Hepatocyte (in vitro differentiated cells): ENCODE measurements around the gene FLT1. TPM values are rescaled to one million over a fixed set of nuclear protein-coding genes. Genes with fewer than 3 reads are reported as not detected.

Experiments
- DNase-seq: peaks from one replicate; pipeline ENCODE4 v3.0.0-alpha.2; 2016; ENCODE audit warnings: low spot score
- H2AFZ ChIP-seq: fragments of 200-600 bp; sonication (generic); 2 replicates; pipeline ENCODE4 v1.6.0; 2016; ENCODE audit warnings: antibody characterized with exemption, mild to moderate bottlenecking
- H3K27ac ChIP-seq: fragments of 200-600 bp; sonication (generic); 2 replicates; pipeline ENCODE4 v1.5.1; 2016; ENCODE audit warnings: mild to moderate bottlenecking
- H3K27me3 ChIP-seq: fragments of 200-600 bp; sonication (generic); 2 replicates; pipeline ENCODE4 v1.6.1; 2016
- H3K36me3 ChIP-seq: fragments of 200-600 bp; sonication (generic); replicated peaks from 2 replicates; pipeline ENCODE4 v1.5.1; 2016; ENCODE audit warnings: low read depth; ENCODE audit not compliant: insufficient read depth
- H3K4me1 ChIP-seq: fragments of 200-600 bp; sonication (generic); 2 replicates; pipeline ENCODE4 v1.5.1; 2016; ENCODE audit warnings: mild to moderate bottlenecking, moderate library complexity; ENCODE audit not compliant: insufficient read depth
- H3K4me2 ChIP-seq: fragments of 200-600 bp; sonication (generic); 2 replicates; pipeline ENCODE4 v1.6.0; 2016
- H3K4me3 ChIP-seq: fragments of 200-600 bp; sonication (generic); 2 replicates; pipeline ENCODE4 v1.5.1; 2016; ENCODE audit warnings: mild to moderate bottlenecking
- H3K79me2 ChIP-seq: fragments of 200-600 bp; sonication (generic); 2 replicates; pipeline ENCODE4 v1.6.0; 2017; ENCODE audit warnings: mild to moderate bottlenecking
- H3K9me2 ChIP-seq: fragments of 200-600 bp; sonication (generic); replicated peaks from 2 replicates; pipeline ENCODE4 v1.6.0; 2017; ENCODE audit warnings: mild to moderate bottlenecking; ENCODE audit not compliant: insufficient read depth
- H3K9me3 ChIP-seq: fragments of 200-600 bp; sonication (generic); 2 replicates; pipeline ENCODE4 v1.5.1; 2016; ENCODE audit warnings: low read depth, mild to moderate bottlenecking
- H4K20me1 ChIP-seq: fragments of 200-600 bp; sonication (generic); 2 replicates; pipeline ENCODE4 v1.6.0; 2016; ENCODE audit warnings: mild to moderate bottlenecking; ENCODE audit not compliant: insufficient read depth, poor library complexity, severe bottlenecking
- EZH2 ChIP-seq: fragments of 200-600 bp; sonication (generic); IDR thresholded peaks from 2 replicates; pipeline ENCODE4 v1.6.1; 2016; ENCODE audit warnings: antibody characterized with exemption, mild to moderate bottlenecking, borderline replicate concordance
- EZH2phosphoT487 ChIP-seq: fragments of 200-600 bp; sonication (generic); IDR thresholded peaks from one replicate; pipeline ENCODE4 v1.6.1; 2018; ENCODE audit warnings: antibody characterized with exemption, mild to moderate bottlenecking, low read depth, moderate library complexity; ENCODE audit not compliant: unreplicated experiment, severe bottlenecking
- whole genome bisulfite sequencing: methylation state at CpG from one replicate; pipeline ENCODE4 v1.1.6; 2016; ENCODE audit warnings: low lambda C conversion rate; ENCODE audit errors: missing lambda C conversion rate; 5-methylcytosine and 5-hydroxymethylcytosine counted together
- polyA plus RNA-seq: library from polyadenylated mRNA; unstranded; fragments of >200 nt; fragmentation: Nextera tagmentation; extraction: Ambion mirVana; gene quantifications from 2 replicates; pipeline ENCODE4 v1.2.1, GENCODE V29; 2016
- total RNA-seq: library from RNA; depleted of rRNA; stranded (reverse); fragments of >200 nt; gene quantifications from 2 replicates; pipeline ENCODE4 v1.2.3, GENCODE V29; 2014
- TF ChIP-seq, protein P1 (sequence below): fragments of 200-600 bp; sonication (generic); IDR thresholded peaks from 2 replicates; pipeline ENCODE4 v1.5.1; 2016; ENCODE audit warnings: antibody characterized with exemption, mild to moderate bottlenecking; ENCODE audit not compliant: poor library complexity

Gene FLT1
- total and polyA plus RNA-seq, 2 experiments from 2014 or later = 30.4 to 40.1 TPM

DNA sequence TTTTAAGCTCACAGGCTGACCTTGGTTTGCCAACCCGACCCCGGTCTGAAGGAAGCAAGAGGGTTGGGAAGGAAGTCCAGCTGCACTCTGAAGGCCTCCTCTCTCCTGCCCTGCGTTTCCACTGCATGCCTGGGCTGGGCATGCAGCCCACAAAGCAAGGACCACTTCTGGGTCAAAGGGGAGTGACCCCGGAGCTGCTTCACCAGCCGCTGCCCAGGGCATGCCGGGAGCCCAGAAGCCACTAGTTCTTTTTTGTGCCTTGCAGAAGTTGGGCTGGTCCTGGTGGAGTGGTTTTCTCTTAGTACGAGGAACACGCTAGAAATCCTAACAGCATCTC is 166.7 kb downstream of the FLT1 start:
- no peaks in the 10 kb centered on the region for H3K36me3 ChIP-seq
- no peak for TF ChIP-seq EZH2
- TF ChIP-seq, protein P1, sequence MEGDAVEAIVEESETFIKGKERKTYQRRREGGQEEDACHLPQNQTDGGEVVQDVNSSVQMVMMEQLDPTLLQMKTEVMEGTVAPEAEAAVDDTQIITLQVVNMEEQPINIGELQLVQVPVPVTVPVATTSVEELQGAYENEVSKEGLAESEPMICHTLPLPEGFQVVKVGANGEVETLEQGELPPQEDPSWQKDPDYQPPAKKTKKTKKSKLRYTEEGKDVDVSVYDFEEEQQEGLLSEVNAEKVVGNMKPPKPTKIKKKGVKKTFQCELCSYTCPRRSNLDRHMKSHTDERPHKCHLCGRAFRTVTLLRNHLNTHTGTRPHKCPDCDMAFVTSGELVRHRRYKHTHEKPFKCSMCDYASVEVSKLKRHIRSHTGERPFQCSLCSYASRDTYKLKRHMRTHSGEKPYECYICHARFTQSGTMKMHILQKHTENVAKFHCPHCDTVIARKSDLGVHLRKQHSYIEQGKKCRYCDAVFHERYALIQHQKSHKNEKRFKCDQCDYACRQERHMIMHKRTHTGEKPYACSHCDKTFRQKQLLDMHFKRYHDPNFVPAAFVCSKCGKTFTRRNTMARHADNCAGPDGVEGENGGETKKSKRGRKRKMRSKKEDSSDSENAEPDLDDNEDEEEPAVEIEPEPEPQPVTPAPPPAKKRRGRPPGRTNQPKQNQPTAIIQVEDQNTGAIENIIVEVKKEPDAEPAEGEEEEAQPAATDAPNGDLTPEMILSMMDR = no peak
- no peak for TF ChIP-seq EZH2phosphoT487
- H3K4me2 ChIP-seq = no peak overlapping the region
- H3K9me2 ChIP-seq = no peaks in the 10 kb centered on the region
- no peaks in the 10 kb centered on the region for H3K4me1 ChIP-seq
- 96% methylated on average over 8 of the region's 8 CpGs for WGBS
- H3K79me2 ChIP-seq = no peaks in the 10 kb centered on the region
- no peaks in the 10 kb centered on the region for H3K27me3 ChIP-seq
- no peak for DNase-seq
- no peaks in the 10 kb centered on the region for H4K20me1 ChIP-seq
- no peaks in the 10 kb centered on the region for H3K9me3 ChIP-seq
- H3K4me3 ChIP-seq = no peak overlapping the region
- no peak overlapping the region for H2AFZ ChIP-seq
- H3K27ac ChIP-seq = no peak overlapping the region

DNA sequence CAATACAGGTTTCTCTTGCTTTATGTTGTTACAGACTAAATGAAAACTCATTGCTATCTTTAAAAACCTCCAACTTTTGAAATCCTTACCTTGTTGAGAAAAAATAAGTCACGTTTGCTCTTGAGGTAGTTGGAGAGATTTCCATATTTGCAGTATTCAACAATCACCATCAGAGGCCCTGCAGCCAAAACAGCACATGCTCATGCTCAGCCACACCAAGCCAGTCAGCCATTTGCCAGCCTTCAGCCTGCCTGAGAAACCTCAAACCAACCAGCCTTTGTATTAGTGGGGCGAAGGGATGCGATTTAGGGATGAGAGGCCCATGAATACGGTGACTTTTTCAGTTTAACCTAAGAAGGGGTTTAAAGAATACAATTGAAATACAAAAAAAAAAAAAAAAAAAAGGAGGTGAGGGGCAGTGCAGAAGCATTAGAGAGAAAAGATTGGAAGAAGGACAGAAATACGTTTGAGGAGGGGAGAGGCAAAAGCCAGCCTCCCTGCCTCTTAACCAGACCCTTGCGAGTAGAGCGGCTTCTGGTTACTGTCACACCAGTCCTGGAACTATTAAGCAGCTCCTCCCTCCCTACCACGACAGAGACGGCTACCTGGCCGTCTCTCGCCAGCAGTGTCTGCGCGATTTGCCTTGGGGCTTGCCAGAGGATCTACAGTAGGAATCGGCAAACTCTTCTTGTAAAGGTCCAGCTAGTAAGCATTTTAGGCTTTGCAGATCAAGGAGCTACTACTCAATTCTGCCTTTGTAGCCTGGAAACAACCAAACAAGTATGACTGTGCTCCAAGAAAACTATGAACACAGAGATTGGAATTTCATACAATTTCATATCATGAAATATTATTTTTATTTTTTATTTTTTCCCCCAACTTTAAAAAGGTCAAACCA is 167.3 kb downstream of the FLT1 start:
- no peak overlapping the region for H3K27ac ChIP-seq
- 80% methylated on average over 14 of the region's 14 CpGs for WGBS
- no peaks in the 10 kb centered on the region for H3K27me3 ChIP-seq
- H4K20me1 ChIP-seq = no peaks in the 10 kb centered on the region
- H3K36me3 ChIP-seq = no peaks in the 10 kb centered on the region
- H3K9me3 ChIP-seq = no peaks in the 10 kb centered on the region
- TF ChIP-seq EZH2 = no peak
- TF ChIP-seq, protein P1 = no peak
- TF ChIP-seq EZH2phosphoT487 = no peak
- H3K4me1 ChIP-seq = peaks cover 3% of the 10 kb centered on the region
- no peaks in the 10 kb centered on the region for H3K79me2 ChIP-seq
- no peaks in the 10 kb centered on the region for H3K9me2 ChIP-seq
- DNase-seq = no peak
- H2AFZ ChIP-seq = no peak overlapping the region
- H3K4me3 ChIP-seq = no peak overlapping the region
- no peak overlapping the region for H3K4me2 ChIP-seq

DNA sequence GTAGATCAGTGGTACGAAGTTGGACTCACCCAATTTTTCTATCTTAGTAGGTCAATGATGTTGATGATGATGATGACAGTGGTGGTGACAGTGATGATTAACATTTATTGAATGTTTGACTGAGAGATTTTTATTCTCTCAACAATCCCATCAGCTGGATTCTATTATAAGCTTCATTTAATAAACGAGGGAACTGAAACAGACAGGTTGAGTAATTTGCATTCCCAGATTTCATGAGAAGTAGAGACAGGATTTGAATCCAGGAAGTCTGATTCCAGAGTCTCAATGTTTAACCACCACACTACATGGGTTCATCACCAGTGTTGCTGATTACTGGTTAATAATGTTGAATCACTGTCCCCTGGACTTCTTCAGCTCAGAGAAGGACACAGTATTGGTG is 168.9 kb downstream of the FLT1 start:
- Histone ChIP-seq H3K27me3 (no peaks in the 10 kb centered on the region), H3K4me1 (peaks cover 13% of the 10 kb centered on the region), H4K20me1 (no peaks in the 10 kb centered on the region), H3K9me3 (no peaks in the 10 kb centered on the region), H3K4me2 (no peak overlapping the region), H2AFZ (no peak overlapping the region), H3K9me2 (no peaks in the 10 kb centered on the region), H3K4me3 (no peak overlapping the region), H3K79me2 (no peaks in the 10 kb centered on the region), H3K27ac (no peak overlapping the region), H3K36me3 (no peaks in the 10 kb centered on the region)
- no peak for DNase-seq
- TF ChIP-seq, protein P1 = no peak
- TF ChIP-seq EZH2 (no peak), EZH2phosphoT487 (no peak)
- WGBS = 90% methylated on average over 2 of the region's 2 CpGs
